A673 (cell line): ENCODE results near the gene MORN1.

ENCODE experiments used
- CTCF ChIP-seq: fragments of 300-800, 200-600 bp; sonication (generic); conservative IDR thresholded peaks from 2 replicates; pipeline ENCODE4 v1.5.1; 2017; ENCODE audit warnings: low read depth, mild to moderate bottlenecking, antibody characterized with exemption, low read length, moderate library complexity, mixed read lengths
- EZH2 ChIP-seq: fragments of 200-600 bp; sonication (generic); IDR thresholded peaks from 2 replicates; pipeline ENCODE4 v1.6.1; 2017; ENCODE audit warnings: borderline replicate concordance, low read depth, mild to moderate bottlenecking, mixed read lengths, antibody characterized with exemption, low read length; ENCODE audit not compliant: poor library complexity, severe bottlenecking

GRCh38 chr1:2339206-2340085 is 51.9 kb downstream of the MORN1 start:
- TF ChIP-seq CTCF (no peak), EZH2 (no peak)
